GM04503 (cell line): ENCODE results near the gene GAL3ST1.

Source experiments
- DNase-seq: peaks from one replicate; pipeline ENCODE4 v3.0.0-alpha.2; 2012; ENCODE audit warnings: low read depth

GAL3ST1 gene

GRCh38 chr22:30535182-30535581 is 39.3 kb downstream of the GAL3ST1 start:
- no peak for DNase-seq

GRCh38 chr22:30531651-30532608 is 42.5 kb downstream of the GAL3ST1 start:
- no peak for DNase-seq

- DNase-seq = no peak
Measured at GRCh38 chr22:30526656-30527055, 47.8 kb downstream of the GAL3ST1 start.

GRCh38 chr22:30523646-30524489 is 50.6 kb downstream of the GAL3ST1 start:
- DNase-seq = no peak

GRCh38 chr22:30521368-30522156 is 52.9 kb downstream of the GAL3ST1 start:
- no peak for DNase-seq

- DNase-seq = no peak
Measured at GRCh38 chr22:30519842-30520425, 54.5 kb downstream of the GAL3ST1 start.

GRCh38 chr22:30516731-30517130 is 57.7 kb downstream of the GAL3ST1 start:
- DNase-seq = no peak

GRCh38 chr22:30516273-30516672 is 58.2 kb downstream of the GAL3ST1 start:
- DNase-seq = no peak

GRCh38 chr22:30514252-30514651 is 60.2 kb downstream of the GAL3ST1 start:
- DNase-seq = no peak

GRCh38 chr22:30513462-30513861 is 61.0 kb downstream of the GAL3ST1 start:
- no peak for DNase-seq

GRCh38 chr22:30511911-30512310 is 62.6 kb downstream of the GAL3ST1 start:
- no peak for DNase-seq

- no peak for DNase-seq
Measured at GRCh38 chr22:30511109-30511508, 63.4 kb downstream of the GAL3ST1 start.

GRCh38 chr22:30508216-30508615 is 66.2 kb downstream of the GAL3ST1 start:
- no peak for DNase-seq

- DNase-seq = no peak
Measured at GRCh38 chr22:30507670-30508069, 66.8 kb downstream of the GAL3ST1 start.

GRCh38 chr22:30506507-30506968 is 67.9 kb downstream of the GAL3ST1 start:
- DNase-seq = no peak
